ENCODE measurements around the gene SLC25A36. TPM values are rescaled to one million over a fixed set of nuclear protein-coding genes. Genes with fewer than 3 reads are reported as not detected.
"Not testable (repeated sequence)": the region's sequence is repeated elsewhere in the genome, so short reads cannot be mapped to it uniquely, and the experiment has no call there.

Gene SLC25A36
- total RNA-seq, 6 experiments from 2014 or later = 30.3 to 32.4 (median 30.9) TPM

DNA sequence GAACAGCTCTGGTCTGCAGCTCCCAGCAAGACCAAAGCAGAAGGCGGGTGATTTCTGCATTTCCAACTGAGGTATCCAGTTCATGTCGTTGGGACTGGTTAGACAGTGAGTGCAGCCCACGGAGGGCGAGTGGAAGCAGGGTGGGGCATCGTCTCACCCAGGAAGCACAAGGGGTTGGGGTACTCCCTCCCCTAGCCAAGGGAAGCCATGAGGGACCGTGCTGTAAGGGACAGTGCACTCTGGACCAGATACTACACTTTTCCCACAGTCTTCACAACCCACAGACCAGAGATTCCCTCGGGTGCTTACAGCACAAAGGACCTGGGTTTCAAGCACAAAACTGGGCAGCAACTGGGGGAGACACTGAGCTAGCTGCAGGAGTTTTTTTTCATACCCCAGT, 8.5 kb upstream of the SLC25A36 start:
- Mint-ChIP-seq H3K4me3 (no peak overlapping the region), H3K4me1 (ENCODE audit: low read depth) (peaks cover 15% of the 10 kb centered on the region), H3K36me3 (ENCODE audit: low read depth) (no peaks in the 10 kb centered on the region), H3K9me3 (no peaks in the 10 kb centered on the region; the same call in 1 of the 2 replicates), H3K27me3 (ENCODE audit: insufficient read depth) (peaks cover 9% of the 10 kb centered on the region; the same call in 1 of the 2 replicates), H3K27ac (no peak overlapping the region)
- DNase-seq = no peak
- TF ChIP-seq, protein P1, sequence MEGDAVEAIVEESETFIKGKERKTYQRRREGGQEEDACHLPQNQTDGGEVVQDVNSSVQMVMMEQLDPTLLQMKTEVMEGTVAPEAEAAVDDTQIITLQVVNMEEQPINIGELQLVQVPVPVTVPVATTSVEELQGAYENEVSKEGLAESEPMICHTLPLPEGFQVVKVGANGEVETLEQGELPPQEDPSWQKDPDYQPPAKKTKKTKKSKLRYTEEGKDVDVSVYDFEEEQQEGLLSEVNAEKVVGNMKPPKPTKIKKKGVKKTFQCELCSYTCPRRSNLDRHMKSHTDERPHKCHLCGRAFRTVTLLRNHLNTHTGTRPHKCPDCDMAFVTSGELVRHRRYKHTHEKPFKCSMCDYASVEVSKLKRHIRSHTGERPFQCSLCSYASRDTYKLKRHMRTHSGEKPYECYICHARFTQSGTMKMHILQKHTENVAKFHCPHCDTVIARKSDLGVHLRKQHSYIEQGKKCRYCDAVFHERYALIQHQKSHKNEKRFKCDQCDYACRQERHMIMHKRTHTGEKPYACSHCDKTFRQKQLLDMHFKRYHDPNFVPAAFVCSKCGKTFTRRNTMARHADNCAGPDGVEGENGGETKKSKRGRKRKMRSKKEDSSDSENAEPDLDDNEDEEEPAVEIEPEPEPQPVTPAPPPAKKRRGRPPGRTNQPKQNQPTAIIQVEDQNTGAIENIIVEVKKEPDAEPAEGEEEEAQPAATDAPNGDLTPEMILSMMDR (IDR thresholded peaks at IDR 0.05) = no peak

- no peak for DNase-seq
- Mint-ChIP-seq H3K4me3 (no peak overlapping the region), H3K36me3 (ENCODE audit: low read depth) (no peaks in the 10 kb centered on the region), H3K27me3 (ENCODE audit: insufficient read depth) (peaks cover 9% of the 10 kb centered on the region; the same call in 1 of the 2 replicates), H3K4me1 (ENCODE audit: low read depth) (peaks cover 15% of the 10 kb centered on the region), H3K9me3 (no peaks in the 10 kb centered on the region; the same call in 1 of the 2 replicates), H3K27ac (no peak overlapping the region)
- TF ChIP-seq, protein P1 (IDR thresholded peaks at IDR 0.05) = no peak
Observed at GRCh38 chr3:140933552-140933951, 8.1 kb upstream of the SLC25A36 start.

- DNase-seq; H3K4me3 Mint-ChIP-seq; H3K36me3 Mint-ChIP-seq (ENCODE audit: low read depth); H3K27me3 Mint-ChIP-seq (ENCODE audit: insufficient read depth); H3K27ac Mint-ChIP-seq; H3K9me3 Mint-ChIP-seq: not testable (repeated sequence)
- peaks cover 24% of the 10 kb centered on the region for H3K4me1 Mint-ChIP-seq (ENCODE audit: low read depth)
Observed at GRCh38 chr3:140939305-140939704, 2.3 kb upstream of the SLC25A36 start.

- peaks cover 2% of the 10 kb centered on the region; the same call in 1 of the 2 replicates for H3K27me3 Mint-ChIP-seq (ENCODE audit: insufficient read depth)
- H3K27ac Mint-ChIP-seq = peak overlapping the region; percentile 97
- TF ChIP-seq, protein P1 (IDR thresholded peaks at IDR 0.05) = no peak
- H3K9me3 Mint-ChIP-seq = no peaks in the 10 kb centered on the region; the same call in 1 of the 2 replicates
- no peak for DNase-seq
- H3K4me1 Mint-ChIP-seq (ENCODE audit: low read depth) = peaks cover 36% of the 10 kb centered on the region
- no peaks in the 10 kb centered on the region for H3K36me3 Mint-ChIP-seq (ENCODE audit: low read depth)
- H3K4me3 Mint-ChIP-seq = peak overlapping the region; percentile 95
Observed at GRCh38 chr3:140941090-140941433, 574 bp upstream of the SLC25A36 start.

- Mint-ChIP-seq H3K4me3 (peak overlapping the region; percentile 95), H3K9me3 (no peaks in the 10 kb centered on the region), H3K27me3 (ENCODE audit: insufficient read depth) (no peaks in the 10 kb centered on the region; the same call in 1 of the 2 replicates), H3K27ac (peak overlapping the region; percentile 97), H3K36me3 (ENCODE audit: low read depth) (peaks cover 3% of the 10 kb centered on the region; the same call in 1 of the 2 replicates), H3K4me1 (ENCODE audit: low read depth) (peaks cover 36% of the 10 kb centered on the region)
- peak; percentile 16 for DNase-seq
- TF ChIP-seq, protein P1 (IDR thresholded peaks at IDR 0.05) = no peak
Observed at GRCh38 chr3:140942221-140943104, 827 bp downstream of the SLC25A36 start.

Data from HFFc6 (cell line).